ENCODE data around the gene PAPPA.

The PAPPA gene, protein sequence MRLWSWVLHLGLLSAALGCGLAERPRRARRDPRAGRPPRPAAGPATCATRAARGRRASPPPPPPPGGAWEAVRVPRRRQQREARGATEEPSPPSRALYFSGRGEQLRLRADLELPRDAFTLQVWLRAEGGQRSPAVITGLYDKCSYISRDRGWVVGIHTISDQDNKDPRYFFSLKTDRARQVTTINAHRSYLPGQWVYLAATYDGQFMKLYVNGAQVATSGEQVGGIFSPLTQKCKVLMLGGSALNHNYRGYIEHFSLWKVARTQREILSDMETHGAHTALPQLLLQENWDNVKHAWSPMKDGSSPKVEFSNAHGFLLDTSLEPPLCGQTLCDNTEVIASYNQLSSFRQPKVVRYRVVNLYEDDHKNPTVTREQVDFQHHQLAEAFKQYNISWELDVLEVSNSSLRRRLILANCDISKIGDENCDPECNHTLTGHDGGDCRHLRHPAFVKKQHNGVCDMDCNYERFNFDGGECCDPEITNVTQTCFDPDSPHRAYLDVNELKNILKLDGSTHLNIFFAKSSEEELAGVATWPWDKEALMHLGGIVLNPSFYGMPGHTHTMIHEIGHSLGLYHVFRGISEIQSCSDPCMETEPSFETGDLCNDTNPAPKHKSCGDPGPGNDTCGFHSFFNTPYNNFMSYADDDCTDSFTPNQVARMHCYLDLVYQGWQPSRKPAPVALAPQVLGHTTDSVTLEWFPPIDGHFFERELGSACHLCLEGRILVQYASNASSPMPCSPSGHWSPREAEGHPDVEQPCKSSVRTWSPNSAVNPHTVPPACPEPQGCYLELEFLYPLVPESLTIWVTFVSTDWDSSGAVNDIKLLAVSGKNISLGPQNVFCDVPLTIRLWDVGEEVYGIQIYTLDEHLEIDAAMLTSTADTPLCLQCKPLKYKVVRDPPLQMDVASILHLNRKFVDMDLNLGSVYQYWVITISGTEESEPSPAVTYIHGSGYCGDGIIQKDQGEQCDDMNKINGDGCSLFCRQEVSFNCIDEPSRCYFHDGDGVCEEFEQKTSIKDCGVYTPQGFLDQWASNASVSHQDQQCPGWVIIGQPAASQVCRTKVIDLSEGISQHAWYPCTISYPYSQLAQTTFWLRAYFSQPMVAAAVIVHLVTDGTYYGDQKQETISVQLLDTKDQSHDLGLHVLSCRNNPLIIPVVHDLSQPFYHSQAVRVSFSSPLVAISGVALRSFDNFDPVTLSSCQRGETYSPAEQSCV (N-terminal part only)

GRCh38 chr9:116153765-116154333 is at the start of gene PAPPA:
PAPPA (plus strand) TSS chr9:116153791; CDS start chr9:116154173, 382 bp downstream.
- no peak for DNase-seq

DNA sequence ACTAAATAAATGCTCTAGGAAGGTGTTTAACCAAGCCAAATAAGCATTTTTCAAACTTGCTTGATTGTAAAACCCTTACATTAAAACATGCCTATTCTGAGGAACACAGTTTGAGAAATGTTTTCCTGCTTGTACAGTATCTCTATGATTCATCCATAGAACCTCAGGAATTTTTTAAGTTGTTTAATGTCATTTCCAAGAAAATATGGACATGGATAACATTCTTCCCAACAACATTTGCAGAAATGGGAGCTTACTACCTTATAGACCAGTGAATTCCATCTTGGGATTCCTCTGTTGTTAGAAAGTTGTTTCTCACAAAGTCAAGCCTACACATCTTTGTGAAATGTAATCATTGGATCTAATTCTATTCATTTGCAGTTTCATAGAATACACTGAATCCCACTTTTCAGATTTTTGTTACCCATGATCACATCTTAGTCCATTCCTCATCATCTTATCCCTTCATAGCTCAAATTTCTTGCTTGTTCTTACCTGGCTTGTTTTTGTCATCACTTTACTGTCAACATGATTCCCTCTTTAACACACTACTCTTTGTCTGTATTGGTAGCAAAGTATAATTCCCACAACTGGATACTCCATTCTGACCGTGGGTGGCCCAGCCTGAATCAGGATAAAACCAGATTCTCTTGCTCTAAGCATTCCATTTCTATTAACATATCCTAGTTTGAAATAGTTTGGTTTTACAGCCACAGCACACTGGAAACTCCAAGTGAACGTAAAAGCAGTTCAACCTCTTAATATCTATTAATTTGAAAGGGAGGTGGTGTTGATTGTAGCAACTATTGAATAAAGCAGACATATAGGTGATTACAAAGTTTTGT is 49.4 kb upstream of the PAPPA start:
- DNase-seq: no peak

DNA sequence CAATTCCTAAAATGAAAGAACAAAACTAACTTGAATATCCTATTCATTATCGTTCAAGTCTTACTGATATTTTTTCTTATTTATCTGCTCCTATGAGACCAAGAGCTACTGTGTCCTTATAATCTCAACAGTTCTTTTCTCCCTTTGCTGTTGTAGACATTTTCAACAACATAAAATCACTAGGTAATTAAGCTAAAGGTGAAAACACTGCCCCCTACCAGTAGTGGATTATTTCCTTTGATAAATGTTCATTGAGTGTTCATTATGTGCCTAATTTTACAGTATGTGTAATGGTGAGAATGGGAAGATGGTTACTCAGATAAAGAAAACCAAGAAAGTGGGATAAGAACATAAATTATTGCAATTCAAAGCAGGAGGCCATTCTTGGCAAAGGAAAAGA is 41.4 kb upstream of the PAPPA start:
- no peak for DNase-seq

DNA sequence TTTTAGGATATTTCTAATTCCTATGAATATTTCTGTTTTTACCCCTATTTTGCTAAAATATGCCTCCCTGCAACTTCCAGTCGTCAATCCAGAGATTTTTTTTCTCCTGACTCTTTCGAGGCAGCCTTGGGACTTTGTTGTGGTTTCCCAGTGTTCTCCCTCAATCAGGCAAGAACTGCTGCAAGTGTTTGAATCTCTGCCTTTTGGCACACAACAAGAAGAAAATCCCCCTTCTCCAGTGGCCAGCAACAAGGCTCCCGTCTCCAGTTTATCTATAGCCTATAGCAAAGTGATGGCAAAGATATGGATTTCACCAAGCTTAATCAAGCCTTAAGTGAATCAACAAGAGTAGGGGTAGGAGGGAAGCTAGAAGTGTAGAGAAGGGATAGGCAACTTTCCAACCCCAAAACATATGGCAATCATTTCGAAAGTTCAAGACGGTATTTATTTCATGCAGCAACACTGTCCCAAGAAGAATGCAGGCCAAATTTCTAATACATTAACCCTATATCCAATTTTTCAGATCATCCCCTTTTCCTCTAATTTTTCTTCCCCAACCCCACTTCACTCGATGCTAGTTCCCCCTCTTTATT is 37.7 kb upstream of the PAPPA start:
- no peak for DNase-seq

- DNase-seq: no peak
Observed at GRCh38 chr9:116116393-116116792, 37.2 kb upstream of the PAPPA start.

DNA sequence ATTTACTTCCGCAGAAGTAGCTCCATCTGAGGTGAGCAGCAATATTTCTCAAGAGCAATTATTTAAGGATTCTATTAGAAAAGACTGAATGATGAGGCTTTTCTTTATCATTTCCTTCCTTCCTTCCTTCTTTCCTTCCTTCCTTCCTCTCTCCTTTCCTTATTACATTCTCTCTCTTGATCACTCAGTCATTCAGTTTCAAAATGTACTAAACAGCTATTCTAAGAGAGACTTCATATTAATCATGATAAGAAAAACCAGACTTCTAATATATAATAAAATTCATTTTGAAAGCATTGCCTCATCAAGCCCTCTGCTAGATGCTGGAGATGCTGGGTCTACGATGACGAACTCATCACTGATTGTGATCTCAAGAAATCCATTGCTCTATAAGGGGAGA is 30.4 kb upstream of the PAPPA start:
- DNase-seq: no peak

GRCh38 chr9:116124472-116125040 is 29.0 kb upstream of the PAPPA start:
- DNase-seq: no peak

- DNase-seq: no peak
Observed at GRCh38 chr9:116133163-116133562, 20.4 kb upstream of the PAPPA start.

- DNase-seq: no peak
Observed at GRCh38 chr9:116134975-116135374, 18.6 kb upstream of the PAPPA start.

GRCh38 chr9:116137010-116137409 is 16.6 kb upstream of the PAPPA start:
- DNase-seq: no peak

GRCh38 chr9:116137581-116137980 is 16.0 kb upstream of the PAPPA start:
- DNase-seq: no peak

DNA sequence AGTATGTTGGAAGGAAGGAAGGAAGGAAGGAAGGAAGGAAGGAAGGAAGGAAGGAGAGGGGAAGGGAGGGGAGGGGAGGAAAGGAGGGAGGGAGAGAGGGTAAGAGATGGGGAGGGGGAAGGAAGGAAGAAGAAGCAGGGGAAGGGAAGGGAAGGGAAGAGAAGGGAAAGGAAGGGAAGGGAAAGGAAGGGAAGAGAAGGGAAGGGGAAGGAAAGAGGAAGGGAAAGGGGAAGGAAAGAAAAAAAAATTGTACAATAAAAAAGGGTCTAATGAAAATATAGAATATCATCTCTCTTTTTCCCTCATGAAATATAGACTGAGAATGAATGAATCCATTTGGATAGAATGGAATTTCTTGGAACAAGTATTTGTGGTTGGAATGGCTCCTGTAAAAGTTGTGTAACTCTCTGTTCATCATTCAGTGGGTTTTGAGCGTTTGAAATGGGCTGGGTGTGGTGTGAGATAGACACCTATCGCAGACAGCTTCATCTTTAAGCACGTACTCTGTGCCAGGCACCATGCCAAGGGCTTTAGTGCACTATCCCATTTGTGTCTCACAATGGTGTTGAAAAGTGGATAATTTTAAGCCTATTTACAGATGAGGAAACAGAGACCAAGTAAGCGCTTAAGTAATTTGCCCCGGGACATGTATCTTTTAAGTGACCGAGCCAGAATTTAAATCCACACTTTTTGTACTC is 11.6 kb upstream of the PAPPA start:
- DNase-seq: no peak

DNA sequence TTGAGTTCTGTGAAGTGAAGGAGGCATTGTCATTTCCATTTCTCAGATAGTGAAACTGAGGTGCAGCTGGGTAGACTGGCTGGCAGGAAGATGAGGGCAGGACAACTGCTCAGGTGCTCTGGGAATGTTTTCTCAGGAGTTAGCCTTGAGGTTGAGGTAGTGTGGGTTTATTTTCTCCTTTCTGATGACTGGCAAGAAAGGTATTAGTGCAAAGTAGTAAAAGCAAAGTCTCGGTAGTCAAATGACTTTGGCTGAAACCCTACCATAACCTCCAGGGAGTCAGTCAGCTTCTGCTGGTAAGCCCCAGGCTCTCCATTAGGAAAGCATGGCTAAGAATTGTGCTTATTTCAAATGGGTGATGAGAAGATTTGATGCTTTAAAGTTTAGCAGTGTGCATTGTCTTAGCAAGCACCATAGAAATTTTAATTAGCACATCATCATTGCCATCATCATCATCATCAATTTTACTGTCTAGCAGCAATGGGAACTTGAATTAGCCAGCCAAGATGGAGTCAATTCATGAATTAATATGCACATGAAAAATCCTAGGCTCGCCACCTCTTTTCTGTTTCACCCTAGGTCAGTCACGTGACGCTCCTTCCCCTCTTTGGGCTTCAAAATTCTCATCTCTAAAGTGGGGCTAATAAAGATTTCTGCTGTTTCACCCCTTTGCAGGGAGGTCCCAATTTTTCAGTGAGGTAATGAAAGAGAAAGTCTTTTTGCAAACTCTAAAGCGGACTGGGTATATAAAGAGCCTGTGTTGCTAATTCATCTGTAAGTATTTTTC is 10.7 kb upstream of the PAPPA start:
- no peak for DNase-seq

GRCh38 chr9:116144038-116144437 is 9.6 kb upstream of the PAPPA start:
- no peak for DNase-seq

- no peak for DNase-seq
Observed at GRCh38 chr9:116144555-116144954, 9.0 kb upstream of the PAPPA start.

DNA sequence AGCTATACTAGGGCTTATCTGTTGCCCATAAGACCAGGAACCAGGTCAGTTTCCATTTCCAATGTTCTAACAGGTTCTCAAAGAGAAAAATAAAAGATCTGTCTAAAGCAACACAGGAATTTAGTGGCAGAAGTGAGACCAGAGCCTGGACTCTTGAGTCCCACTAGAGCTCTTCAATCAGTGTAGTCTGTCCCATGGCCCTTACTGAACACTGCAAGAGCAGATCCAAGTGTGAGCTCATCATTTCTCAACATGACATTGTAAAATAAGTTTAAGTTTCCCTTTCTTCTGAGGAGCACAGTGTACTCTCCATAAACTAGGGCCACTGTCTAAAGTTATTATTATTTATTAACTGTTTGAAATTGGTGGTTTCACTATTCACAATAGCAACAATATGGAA is 8.6 kb upstream of the PAPPA start:
- DNase-seq: no peak

DNA sequence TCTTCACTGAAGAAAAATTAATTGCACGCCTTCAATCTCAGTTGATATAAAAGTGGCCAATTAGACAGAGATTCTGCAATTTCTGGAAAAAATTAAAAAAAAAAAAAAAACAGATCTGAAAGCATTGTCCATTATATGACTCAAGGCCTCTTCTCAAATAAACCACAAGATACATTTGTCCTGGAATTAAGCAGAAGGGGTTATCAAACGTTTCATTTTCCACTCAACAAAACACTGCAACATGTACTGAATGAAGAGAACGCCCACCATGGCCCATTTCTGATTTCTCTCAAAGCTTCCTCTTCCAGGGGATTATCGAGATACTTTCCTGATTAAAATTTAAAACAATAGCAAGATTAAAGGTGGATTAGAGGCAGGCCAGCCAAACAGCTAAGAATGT is 5.8 kb upstream of the PAPPA start:
- no peak for DNase-seq

GRCh38 chr9:116149844-116150243 is 3.7 kb upstream of the PAPPA start:
- DNase-seq: peak; percentile 21

- no peak for DNase-seq
Observed at GRCh38 chr9:116151199-116151598, 2.4 kb upstream of the PAPPA start.

- no peak for DNase-seq
Observed at GRCh38 chr9:116151966-116152381, 1.6 kb upstream of the PAPPA start.
